Medulla oblongata (tissue), 1 donor: ENCODE results near the gene DGKI.

ENCODE experiments used
- DNase-seq: peaks from one replicate; pipeline ENCODE4 v3.0.0-alpha.2; 2015; ENCODE audit errors: extremely low spot score

The DGKI gene

DNA sequence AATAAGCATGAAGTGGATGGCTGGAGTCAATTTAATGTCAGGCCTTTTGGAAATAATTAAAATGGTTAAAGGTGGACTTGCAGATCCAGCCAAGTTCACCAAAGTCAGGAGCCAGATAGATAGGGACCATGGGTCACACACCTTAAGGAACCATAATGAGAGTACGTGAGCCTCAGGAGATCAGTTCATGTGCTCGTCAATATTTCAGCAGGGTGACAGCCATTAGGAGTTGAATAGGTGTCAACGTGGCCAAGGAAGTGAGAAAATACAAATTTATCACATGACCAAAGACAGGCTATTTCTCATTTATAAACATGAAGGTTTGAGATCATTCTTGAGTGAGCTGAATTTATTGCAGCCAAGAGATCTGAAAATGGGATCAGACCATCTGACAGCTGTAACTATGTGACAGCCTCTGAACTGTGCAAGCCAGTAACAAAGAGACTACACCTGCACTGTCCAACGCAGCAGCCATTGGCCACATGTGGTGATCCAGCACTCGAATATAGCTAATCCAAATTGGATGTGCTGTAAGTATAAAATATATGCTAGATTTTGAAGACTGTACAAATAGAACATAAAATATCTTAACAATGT is 253.6 kb downstream of the DGKI start:
- no peak for DNase-seq

DNA sequence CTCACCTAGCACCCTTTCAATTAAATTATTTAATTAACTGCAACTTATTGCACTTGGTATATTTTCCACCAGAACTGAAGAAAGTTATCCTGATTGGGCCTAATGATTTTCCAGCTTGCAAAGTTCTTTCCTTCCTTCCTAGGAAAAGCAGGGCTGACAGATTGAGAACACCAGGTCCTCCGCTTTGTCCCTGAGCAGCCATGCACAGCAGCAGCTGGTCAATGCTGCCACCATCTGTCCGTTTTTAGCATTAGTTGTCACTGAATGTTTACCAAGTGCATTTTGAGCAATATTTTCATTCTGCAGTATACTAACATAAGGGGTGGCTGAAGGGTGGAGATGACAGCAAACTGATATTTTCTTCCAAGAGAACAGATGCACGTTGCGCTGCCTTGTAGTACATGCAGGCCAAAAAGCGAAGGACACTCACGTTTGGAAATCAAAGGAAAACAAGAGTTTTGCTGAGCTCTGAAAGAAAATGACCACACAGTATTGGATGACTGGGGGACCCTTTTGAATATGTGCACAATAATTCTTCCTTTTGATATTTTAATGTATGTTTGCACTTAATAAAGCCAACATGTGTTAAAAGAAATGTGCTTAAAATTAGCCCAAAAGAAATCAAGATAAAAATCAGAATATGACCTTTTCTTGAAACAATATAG is 254.4 kb downstream of the DGKI start:
- peak; percentile 82 for DNase-seq

DNA sequence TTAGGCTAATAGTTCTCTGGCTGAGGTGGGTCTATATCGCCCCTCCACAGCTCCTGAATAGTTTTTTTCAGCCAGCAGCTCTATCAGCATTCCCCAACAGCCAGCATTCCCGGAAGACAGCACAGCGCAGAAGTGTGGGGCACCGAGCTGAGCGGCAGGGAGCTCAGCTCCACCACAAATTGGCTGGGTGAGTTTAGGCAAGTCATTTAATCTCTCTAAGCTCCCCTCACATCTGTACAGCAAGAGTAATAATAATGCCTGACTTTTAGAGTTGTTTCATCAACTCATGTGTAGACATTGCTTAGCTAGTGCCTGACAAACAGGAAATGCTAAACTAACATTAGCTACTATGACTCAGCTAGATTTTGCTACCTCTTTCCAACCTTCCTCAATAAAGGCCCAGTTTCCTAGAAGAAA is 255.3 kb downstream of the DGKI start:
- DNase-seq: no peak

DNA sequence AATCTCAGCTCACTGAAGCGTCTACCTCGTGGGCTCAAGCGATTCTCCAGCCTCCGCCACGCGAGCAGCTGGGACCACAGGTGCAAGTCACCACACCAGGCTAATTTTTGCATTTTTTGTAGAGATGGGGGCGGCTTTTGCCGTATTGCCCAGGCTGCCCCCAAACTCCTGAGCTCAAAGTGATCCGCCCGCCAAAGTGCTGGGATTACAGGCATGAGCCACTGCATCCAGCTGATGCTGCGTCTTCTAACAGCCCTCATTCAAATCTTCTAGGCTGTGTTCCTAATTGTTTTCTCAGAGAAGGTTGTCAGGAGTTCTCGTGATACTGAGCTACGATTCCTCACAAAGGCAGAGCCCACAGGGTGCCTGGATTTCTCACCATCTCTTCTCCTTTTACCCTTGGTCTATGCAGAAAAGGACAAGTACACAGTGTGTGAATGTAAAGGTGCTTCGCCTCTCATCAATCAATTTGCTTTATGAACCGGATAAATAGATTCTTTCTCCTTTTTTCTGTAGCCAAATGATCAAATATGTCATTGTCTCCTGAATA is 255.9 kb downstream of the DGKI start:
- DNase-seq: no peak

DNA sequence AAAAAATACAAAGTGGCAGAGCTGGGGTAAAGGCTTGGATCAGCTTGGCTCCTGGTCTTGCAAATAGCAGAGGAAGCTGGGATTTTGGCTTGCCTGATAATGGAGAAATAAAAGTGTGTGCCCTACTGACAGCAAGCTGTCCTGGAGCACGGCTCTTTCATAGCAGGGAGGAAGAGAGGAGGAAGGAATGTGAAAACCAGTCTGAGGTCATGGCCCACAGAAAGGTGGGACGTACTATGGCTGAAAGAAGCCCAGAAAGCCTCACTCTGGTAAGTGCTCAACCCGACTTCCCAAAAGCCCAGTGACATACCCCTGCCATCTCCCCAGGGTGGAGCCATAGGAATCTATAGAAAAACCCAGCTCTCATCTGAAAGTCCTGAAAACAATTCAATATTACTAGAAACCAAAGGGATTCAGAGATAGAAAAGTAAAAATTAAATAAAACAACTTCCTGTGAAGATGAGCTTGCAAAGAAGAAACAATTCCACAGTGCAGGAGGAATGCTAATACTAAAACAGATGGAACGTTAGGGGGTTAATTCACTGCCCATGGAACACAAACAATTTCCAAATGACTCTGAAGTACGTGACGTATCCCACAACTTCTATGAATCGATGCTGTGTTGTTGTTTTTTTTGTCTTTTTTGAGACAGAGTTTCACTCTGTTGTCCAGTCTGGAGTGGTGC is 256.6 kb downstream of the DGKI start:
- DNase-seq: no peak

DNA sequence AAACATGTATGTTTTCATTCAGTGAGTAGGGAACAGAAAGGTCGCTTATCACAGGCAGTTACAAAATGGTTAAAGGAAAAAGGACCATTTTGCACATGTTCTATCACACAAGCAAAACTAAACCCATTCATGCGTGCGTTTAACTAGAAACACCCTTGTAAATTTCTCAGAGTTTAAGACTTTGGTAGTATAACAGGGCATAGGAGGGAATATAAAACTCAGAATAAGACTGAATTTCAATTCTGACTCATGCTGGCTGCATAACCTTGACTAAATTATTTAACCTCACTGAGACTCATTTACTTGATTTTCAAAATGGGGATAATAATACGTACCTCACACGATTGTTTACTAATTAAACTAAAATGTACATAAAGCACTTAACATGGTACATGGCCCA is 259.4 kb downstream of the DGKI start:
- no peak for DNase-seq

DNA sequence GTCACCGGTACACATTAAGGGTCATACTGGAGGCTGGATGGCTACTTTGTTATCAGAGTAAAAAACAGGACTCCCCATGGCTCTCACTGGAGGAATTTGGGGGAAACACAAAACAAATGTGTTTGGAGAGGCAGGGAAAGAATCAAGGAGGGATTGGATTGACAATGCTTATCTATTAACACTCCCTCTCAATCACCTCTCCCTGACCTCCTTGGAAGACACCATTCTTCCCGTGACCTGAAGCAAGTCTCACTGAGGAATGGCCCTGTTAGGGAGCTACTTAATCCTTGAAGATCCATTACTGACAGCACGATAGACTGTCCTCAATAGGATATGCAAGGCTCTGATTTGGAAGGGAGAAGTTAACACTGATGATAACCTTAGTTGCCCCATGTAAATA is 261.2 kb downstream of the DGKI start:
- DNase-seq: no peak

DNA sequence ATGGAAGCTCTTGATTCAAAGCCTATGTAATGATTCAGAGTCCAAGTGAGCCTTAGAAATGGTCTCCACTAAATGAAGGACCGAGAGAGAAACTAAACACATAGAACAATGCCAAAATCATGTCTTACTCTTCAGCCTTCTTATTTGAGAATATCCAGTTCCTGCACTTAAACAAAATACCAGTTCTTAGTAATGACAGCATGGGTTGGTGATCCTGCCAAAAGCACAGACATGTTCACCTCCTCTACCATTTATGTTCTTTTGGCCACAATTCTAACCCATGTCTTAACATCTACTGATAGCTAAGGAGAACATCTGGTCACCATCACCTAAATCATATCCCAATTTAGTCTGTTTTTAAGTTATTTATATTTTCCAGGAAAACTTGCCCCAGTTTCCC is 263.6 kb downstream of the DGKI start:
- no peak for DNase-seq

DNA sequence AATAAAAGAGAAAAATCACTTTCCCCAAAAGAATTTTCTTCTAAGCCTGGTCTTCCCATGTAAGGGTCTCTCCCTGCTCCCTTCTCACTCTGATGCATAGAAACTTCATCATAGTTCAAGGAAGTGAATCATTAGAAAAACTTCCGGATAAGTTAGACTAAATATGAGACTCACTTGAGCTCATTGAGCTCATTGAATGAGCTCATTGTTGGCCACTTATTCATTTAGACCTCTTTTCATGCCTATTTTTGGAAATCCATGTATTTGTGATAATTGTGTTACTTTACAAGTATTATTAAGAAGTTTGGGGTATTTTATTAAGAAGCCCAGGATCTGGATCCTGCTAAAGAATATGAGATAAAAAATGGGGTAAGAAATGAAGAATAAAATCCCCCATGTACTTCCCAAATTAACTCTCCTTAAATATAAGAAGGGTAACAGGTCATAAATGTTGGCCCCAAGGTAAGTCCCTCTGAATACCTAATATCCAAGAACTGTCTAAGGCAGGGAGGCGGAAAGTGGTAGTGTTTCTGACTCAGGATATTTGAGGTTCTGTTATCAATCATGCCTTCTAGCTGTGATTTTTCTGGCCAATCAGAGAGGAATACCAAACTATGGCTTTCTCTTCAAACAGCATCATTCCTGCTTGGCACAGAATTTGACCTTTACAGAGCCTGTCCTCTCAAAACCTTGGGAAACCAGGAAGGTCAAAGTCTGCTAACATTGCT is 266.7 kb downstream of the DGKI start:
- DNase-seq: no peak

DNA sequence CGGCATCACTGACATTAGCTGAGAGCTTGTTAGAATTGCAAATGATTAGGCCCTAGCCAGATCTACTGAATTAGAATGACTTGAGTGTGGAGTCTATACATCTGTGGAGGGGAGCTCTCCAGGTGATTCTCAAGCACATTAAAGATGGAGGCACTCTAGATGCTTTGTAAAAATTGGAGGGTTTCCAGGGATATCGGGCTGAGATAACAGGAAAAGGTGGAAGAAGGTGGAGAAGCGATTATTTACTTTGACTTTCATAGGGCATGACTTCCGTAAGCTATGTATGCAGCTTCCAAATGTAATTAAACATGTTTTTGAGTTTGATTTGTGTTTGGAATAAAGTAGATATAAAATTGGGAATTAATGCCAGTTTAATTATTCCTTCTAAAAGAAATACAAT is 268.2 kb downstream of the DGKI start:
- DNase-seq: no peak

DNA sequence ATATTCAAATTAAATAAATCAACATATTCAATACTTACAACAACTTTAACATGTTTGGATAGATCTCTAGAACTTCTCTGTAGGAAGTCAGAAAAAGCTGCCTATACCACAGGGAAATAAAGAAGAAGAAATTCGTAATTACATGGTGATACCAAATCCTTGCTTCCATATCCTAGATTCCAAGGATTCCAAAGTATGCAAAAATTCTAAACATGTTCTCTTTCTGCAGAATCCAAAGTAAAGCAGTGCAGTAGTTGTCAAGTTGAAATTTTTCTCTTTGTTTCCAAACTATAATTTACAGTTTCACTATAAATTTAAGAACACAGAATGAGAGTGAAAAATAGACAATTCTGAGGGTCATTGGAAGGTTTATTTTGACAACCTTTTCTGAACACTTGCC is 269.6 kb downstream of the DGKI start:
- no peak for DNase-seq

DNA sequence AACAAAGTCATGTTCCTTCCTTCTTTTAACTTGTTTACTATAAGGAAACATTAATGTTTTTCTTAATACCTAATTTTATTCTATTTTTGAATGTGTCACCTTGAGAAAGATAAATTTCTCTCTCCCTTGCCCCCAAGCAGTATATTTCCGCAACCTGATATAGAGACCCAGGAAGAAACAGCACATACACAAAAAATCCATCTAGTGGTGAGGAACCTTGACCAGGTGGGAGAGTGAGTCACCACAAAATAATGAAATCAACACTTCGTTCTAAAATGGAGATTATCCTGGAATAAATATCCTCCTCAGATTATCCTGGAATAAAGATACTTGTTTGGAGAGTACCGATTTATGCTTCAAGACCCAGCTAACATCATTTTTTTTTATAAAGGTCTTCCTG is 270.3 kb downstream of the DGKI start:
- no peak for DNase-seq

DNA sequence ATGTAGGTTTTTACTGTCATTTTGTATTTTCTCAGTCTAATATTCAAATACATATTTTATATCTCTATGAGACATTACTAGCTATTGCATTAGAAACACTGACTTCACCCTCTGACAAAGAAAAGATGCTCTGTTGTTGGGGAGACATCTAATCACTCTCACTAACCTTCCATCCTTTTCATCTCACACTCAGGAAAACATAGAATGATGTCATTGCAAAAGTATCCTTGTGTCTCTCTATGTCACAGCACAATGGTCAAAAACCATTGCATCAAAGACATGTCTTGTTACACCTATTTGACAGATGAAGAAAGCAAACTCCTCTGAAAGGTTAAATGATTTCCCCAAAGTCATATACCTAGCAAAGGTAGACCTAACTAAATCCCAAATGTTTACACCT is 272.0 kb downstream of the DGKI start:
- DNase-seq: no peak

DNA sequence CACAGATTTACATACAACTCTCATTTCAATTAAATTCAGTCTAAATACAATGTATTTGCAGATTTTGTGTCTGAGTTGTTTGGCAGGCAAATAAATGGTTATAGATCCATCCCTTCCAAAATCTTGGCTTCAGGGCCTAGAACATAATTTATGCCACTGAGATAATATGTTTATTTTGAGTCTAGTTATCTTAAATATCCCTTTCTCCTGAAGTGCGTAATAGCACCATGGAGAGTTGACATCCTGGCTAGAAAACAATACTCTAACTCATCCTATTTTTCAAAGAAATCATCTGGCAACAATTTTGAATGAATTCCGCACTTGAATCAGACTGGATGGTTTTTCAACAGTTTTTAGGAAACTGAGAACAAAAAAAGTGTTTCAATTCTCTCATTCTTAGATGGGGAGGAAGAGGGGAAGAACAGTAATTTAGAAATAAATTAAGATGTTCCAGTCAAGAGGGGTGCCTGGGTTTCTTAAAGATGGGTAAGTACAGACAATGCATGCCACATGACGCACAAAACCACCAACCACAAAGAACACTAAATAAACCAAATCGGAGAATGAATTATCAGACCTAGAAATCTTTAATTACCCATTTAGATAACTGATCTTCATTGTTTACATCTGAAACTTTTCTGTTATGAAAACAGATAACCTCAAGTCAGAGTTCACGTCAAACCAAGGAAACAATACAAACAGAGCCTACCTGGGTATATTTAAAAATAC is 274.6 kb downstream of the DGKI start:
- no peak for DNase-seq

DNA sequence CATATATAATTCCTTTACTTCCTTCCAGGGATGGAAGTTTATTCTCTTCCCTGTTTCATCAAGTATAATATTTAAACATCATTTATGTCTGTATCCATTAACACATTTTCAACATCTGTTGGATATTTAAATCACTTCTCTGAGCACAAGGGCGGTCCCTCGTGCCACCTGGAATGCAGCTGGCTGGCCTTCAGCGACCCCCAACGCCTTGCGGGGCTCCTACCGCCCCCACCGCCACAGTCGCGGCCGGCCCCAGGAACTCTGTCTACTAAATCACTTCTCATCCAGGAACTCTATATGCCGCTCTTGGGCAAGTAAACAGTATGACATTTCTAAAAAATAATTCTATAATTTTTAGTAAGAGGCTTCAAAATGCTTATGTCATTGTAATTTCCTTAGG is 282.1 kb downstream of the DGKI start:
- DNase-seq: no peak

DNA sequence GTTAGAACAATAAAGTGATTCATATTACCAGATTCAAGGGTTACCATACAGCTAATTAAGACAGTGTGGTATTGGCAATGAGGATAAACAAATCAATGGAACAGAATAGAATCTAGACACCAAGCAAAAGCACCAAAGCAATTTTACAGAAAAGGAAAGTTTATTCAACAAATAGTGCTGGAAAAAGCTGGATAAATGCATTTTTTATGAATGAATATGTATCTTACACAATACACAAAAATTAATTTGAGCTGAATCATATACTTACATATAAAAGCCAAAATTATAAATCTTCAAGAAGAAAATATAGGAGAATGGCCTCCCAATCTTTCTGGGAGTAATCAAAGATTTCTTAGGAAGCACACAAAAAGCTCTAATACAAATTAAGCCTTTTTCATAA is 282.8 kb downstream of the DGKI start:
- DNase-seq: no peak

DNA sequence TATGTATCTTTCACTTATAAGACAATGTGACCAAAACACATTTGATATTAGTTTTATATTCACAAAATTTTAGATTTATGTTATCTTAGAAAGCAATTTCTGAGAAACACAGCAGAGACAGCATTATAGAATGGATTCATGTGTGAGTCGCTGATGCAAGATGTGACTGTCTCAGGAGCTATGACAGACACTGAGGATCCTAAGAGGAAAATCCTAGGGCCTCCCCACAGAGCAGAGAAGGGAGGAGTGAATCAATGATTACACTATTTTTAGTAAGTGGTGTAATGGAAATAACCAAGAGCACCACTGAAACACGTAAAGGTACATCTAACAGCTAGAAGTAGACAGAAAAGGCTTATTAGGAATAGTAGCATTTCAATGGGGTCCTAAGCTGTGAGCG is 299.3 kb downstream of the DGKI start:
- no peak for DNase-seq

DNA sequence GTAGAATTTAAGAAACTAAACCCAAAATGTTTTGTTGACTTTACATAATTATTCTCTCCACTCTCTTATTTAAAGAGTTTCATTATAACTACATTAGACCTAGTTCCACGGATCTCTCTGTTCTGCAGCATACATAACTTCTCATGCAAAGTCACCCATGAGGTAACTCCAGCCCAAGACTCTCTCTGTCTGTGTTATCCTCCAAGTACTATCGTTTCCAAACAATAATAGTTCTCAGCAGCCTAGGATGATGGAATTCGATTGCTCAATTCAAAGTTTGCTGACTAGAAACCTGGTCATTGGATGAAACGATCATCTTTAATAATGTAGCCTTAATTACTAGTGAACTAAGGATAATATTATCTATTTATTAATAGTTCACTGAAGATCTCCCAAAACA is 300.1 kb downstream of the DGKI start:
- DNase-seq: no peak

DNA sequence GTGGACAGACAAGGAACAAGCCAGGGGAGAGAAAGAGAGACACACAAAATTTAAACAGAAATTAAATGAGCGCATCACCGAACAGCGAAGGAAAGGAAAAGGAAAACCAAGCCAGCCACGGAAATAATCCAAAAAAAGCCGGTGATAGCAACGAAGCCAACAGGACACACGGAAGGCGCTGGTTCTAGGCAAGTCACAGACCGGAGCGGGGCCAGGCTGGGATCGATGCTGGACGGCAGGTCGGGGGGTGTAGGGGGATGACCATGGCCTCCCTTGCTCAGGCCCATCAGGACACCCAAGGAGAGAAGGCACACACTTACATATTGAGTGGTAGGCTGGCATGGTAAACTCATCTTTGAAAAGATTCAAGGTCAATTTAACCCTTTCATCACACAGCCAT is 300.8 kb downstream of the DGKI start:
- no peak for DNase-seq

DNA sequence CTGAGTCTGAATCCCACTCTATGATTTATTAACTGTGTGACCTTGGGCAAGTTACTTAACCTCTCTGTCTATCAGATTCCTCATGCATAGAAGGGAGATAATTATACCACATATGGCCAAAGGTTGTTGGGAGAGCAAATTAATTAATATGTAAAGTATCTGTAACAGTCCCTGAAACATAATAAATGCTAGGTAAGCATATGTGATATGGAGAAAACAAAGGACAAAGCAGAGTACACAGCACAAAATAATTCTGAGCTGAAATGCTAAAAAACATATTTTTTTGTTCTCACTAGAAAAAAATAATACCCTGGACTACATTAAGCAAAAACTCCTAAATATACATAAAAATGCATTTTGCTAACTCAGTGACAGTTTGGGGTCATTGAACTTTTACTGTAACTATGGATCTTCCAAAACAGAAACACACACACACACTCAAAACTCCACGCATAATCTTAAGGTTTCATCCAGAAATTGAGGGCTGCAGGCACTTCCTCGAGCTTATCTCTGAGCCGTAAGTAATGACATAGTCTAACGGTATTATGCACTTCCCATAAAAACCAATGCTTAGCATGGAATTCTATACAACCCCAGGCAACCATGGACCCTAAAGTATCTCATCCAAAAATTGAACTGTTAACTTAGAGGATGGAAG is 301.6 kb downstream of the DGKI start:
- DNase-seq: no peak

DNA sequence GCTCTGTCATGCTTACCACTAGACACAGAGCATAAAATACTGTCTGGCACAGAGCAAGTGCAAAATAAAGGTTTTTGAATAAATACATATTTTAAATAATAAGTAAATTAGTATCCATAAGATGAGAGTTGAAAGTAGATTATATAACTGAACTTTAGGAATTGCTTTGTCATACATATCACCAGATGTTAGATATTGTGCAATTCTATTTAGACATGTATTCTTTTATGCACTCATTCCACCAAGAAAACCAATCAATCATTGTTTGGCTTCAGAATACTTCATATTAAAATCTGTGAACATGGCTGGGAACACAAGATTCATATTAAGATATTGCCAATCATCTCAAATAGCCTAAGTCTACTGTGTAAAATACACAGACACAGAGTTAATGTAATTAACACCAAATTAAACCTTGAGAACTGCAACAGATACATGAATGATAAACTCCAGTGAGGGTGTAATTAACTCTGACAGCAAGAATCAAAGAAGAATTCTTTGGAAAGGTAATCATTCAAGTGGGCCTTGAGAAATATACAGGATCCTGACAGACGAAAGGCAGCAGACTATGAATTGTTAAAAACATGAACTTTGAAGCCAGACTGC is 302.2 kb downstream of the DGKI start:
- no peak for DNase-seq
